Lung (tissue), 12 donors: ENCODE measurements around the gene SLC44A4. TPM values are rescaled to one million over a fixed set of nuclear protein-coding genes. Genes with fewer than 3 reads are reported as not detected.
"Not testable (repeated sequence)": the region's sequence is repeated elsewhere in the genome, so short reads cannot be mapped to it uniquely, and the experiment has no call there.

Source experiments
- ATAC-seq: fragments of 200-7000 bp; cut with Tn5 transposase; one replicate; pipeline ENCODE4 v1.9.1; 2020; ENCODE audit warnings: moderate number of reproducible peaks; ENCODE audit not compliant: insufficient read depth, low FRiP score
- DNase-seq, 3 donors: peaks; one replicate each; pipeline ENCODE4 v3.0.0-alpha.2; 2013 to 2017
- H3K27ac ChIP-seq, 2 donors: one replicate each; pipeline ENCODE4 v1.5.1; 2013; ENCODE audit warnings: mild to moderate bottlenecking in 2 of 2, moderate library complexity in 2 of 2, control low read depth in 1 of 2, inconsistent platforms in 1 of 2, low read depth in 1 of 2, low read length in 1 of 2
- H3K27me3 ChIP-seq, 3 donors: one replicate each; pipeline ENCODE4 v1.5.1; 2013; ENCODE audit warnings: low read length in 2 of 3; ENCODE audit not compliant: control insufficient read depth in 3 of 3, insufficient read depth in 3 of 3
- H3K36me3 ChIP-seq, 4 donors: one replicate each; pipeline ENCODE4 v1.5.1; 2013; ENCODE audit warnings: low read length in 4 of 4, mild to moderate bottlenecking in 1 of 4, moderate library complexity in 1 of 4; ENCODE audit not compliant: control insufficient read depth in 4 of 4, insufficient read depth in 4 of 4
- H3K4me1 ChIP-seq, 5 donors: one replicate each; pipeline ENCODE4 v1.5.1; 2013; ENCODE audit warnings: low read length in 5 of 5, mild to moderate bottlenecking in 2 of 5, moderate library complexity in 1 of 5; ENCODE audit not compliant: control insufficient read depth in 5 of 5, insufficient read depth in 5 of 5
- H3K4me3 ChIP-seq: one replicate; pipeline ENCODE4 v1.5.1; 2013; ENCODE audit warnings: mild to moderate bottlenecking, control low read depth, moderate library complexity
- H3K9ac ChIP-seq, 2 donors: one replicate each; pipeline ENCODE4 v1.5.1; 2013; ENCODE audit warnings: low read length in 2 of 2, control low read depth in 1 of 2; ENCODE audit not compliant: insufficient read depth in 1 of 2
- H3K9me3 ChIP-seq, 4 donors: one replicate each; pipeline ENCODE4 v1.5.1; 2013; ENCODE audit warnings: low read length in 3 of 4, mild to moderate bottlenecking in 1 of 4, moderate library complexity in 1 of 4; ENCODE audit not compliant: control insufficient read depth in 4 of 4, insufficient read depth in 3 of 4
- WGBS, 2 donors: extraction: QIAGEN DNeasy Blood & Tissue Kit; methylation state at CpG; one replicate each; pipeline ENCODE4 v1.1.7; 2013; 5-methylcytosine and 5-hydroxymethylcytosine counted together
- polyA plus RNA-seq, 2 donors: library from polyadenylated mRNA; stranded (reverse); fragments of 200-250 nt; gene quantifications; one replicate each; pipeline ENCODE4 v1.2.1, GENCODE V29; 2013
- total RNA-seq, 2 donors: library from RNA; depleted of rRNA in 1 of 2; stranded (reverse); fragments of >200 nt in 1 of 2; gene quantifications; one replicate each; pipeline ENCODE4 v1.2.1, GENCODE V29; 2014 to 2021
- TF ChIP-seq, protein P1 (sequence below): IDR thresholded peaks from 2 replicates; pipeline ENCODE4 v1.5.1; 2012; ENCODE audit warnings: mild to moderate bottlenecking; ENCODE audit errors: control extremely low read depth, extremely low read depth
- donor health status: control.
- donor health status: control.
- donor health status: Bipolar disorder and iron deficiency.
- donor health status: healthy.
- donor health status: DM: yes; HTN: yes; CAD: no.

SLC44A4 gene
- total and polyA plus RNA-seq, 4 donors = 22.2 to 121 (median 49.7) TPM

DNA sequence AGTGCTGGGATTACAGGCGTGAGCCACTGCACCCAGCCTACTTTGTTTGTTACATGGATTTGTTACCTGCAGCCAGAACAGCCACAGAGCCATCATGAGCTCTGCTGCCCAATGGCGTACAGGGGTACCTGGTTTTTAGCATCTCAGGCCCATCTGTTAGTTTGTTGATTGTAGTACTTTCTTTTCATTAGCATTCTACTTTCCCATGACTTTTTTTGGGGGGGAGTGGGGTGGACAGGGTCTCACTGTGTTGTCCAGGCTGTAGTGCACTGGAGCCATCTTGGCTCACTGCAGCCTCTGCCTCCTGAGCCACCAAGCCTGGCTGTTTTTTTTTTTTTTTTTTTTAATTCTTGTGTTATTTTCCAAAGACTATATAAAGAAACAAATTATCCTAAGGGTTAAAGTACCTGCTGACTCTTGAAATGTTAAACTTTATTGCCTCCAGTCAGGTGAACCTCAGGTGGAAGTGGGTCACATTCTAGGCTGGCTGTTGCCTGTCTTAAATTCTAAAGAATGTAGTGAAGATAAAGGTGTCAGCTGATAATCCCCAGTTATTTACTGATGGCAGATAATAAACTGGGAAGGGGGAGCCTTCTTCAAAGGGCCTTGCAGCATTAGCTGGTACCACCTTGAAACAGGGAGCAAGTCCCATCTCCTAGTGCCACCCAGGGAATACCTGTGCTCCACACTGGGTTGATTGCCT, 31.4 kb downstream of the SLC44A4 start:
- H3K27ac ChIP-seq = no peak overlapping the region
- WGBS, 2 donors = 93 to 100% methylated on average over 2 of the region's 2 CpGs

GRCh38 chr6:31844507-31844906, 34.3 kb downstream of the SLC44A4 start:
- Histone ChIP-seq H3K27me3 (no peaks in the 10 kb centered on the region), H3K4me1 (no peaks in the 10 kb centered on the region), H3K36me3 (peaks cover 5 to 11% (median 7%) of the 10 kb centered on the region in 4 donors), H3K9ac (no peak overlapping the region), H3K4me3 (no peak overlapping the region), H3K27ac (no peak overlapping the region), H3K9me3 (no peaks in the 10 kb centered on the region)
- TF ChIP-seq, protein P1, sequence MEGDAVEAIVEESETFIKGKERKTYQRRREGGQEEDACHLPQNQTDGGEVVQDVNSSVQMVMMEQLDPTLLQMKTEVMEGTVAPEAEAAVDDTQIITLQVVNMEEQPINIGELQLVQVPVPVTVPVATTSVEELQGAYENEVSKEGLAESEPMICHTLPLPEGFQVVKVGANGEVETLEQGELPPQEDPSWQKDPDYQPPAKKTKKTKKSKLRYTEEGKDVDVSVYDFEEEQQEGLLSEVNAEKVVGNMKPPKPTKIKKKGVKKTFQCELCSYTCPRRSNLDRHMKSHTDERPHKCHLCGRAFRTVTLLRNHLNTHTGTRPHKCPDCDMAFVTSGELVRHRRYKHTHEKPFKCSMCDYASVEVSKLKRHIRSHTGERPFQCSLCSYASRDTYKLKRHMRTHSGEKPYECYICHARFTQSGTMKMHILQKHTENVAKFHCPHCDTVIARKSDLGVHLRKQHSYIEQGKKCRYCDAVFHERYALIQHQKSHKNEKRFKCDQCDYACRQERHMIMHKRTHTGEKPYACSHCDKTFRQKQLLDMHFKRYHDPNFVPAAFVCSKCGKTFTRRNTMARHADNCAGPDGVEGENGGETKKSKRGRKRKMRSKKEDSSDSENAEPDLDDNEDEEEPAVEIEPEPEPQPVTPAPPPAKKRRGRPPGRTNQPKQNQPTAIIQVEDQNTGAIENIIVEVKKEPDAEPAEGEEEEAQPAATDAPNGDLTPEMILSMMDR = no peak
- WGBS, 2 donors = 93 to 95% methylated on average over 3 of the region's 3 CpGs
- ATAC-seq (no peak), DNase-seq (no peak)

More for the DNA sequence above, 31.4 kb downstream of the SLC44A4 start:
- ATAC-seq (no peak), DNase-seq (no peak)
- Histone ChIP-seq H3K9ac (no peak overlapping the region), H3K9me3 (no peaks in the 10 kb centered on the region), H3K36me3 (no peaks in the 10 kb centered on the region), H3K4me3 (no peak overlapping the region), H3K4me1 (no peaks in the 10 kb centered on the region), H3K27me3 (no peaks in the 10 kb centered on the region)
- TF ChIP-seq, protein P1 = no peak

- Histone ChIP-seq H3K27ac (no peak overlapping the region), H3K4me3 (no peak overlapping the region), H3K9ac (no peak overlapping the region), H3K9me3 (no peaks in the 10 kb centered on the region), H3K36me3 (peaks cover 16 to 30% (median 27%) of the 10 kb centered on the region in 4 donors), H3K27me3 (no peaks in the 10 kb centered on the region), H3K4me1 (peaks cover under 1 to 11% (median 7%) of the 10 kb centered on the region in 5 donors)
- ATAC-seq = no peak
- DNase-seq = no peak
- TF ChIP-seq, protein P1 = no peak
- 94 to 95% methylated on average over 9 of the region's 9 CpGs for WGBS, 2 donors
Observed at GRCh38 chr6:31842053-31842452, 36.7 kb downstream of the SLC44A4 start.

GRCh38 chr6:31839779-31840126, 39.0 kb downstream of the SLC44A4 start:
- H3K9me3 ChIP-seq, H3K27ac ChIP-seq, H3K27me3 ChIP-seq, H3K9ac ChIP-seq, DNase-seq, ATAC-seq, H3K4me3 ChIP-seq: not testable (repeated sequence)
- peaks cover 7 to 24% (median 11%) of the 10 kb centered on the region in 5 donors for H3K4me1 ChIP-seq
- WGBS, 2 donors = 91 to 96% methylated on average over 8 of the region's 8 CpGs
- peaks cover 16 to 38% (median 32%) of the 10 kb centered on the region in 4 donors for H3K36me3 ChIP-seq
